Epidermal melanocyte (primary cell): ENCODE results near the gene OTUD3.
"Not testable (repeated sequence)": the region's sequence is repeated elsewhere in the genome, so short reads cannot be mapped to it uniquely, and the experiment has no call there.

Source experiments
- DNase-seq: peaks from one replicate; pipeline ENCODE4 v3.0.0; 2011; ENCODE audit warnings: low spot score; ENCODE audit not compliant: insufficient read length

Gene OTUD3

DNA sequence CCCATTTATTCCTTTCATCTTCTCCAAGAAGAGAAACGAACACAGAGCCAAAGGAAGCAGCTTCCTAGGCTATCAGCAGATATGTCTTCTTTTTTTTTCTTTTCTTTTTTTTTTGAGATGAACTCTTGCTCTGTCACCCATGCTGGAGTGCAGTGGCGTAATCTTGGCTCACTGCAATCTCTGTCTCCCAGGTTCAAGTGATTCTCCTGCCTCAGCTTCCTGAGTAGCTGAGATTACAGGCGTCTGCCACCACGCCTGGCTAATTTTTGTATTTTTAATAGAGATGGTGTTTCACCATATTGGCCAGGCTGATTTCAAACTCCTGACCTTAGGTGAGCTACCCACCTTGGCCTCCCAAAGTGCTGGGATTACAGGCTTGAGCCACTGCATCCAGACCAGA is 13.6 kb upstream of the OTUD3 start:
- DNase-seq = not testable (repeated sequence)

DNA sequence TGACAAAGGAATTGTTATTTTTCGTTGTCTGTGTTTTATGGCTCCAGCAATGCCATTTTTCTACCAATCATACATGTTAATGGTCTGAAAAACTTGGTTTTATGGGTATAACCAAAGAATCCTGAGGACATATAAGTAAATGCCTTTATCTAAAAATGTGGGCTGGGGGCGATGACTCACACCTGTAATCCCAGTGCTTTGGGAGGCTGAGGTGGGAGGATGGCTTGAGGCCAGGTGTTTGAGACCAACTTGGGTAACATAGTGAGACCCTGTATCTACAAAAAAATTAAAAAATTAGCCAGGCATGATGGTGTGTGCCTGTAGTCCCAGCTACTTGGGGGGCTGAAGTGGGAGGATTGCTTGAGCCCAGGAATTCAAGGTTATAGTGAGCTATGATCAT is 12.7 kb upstream of the OTUD3 start:
- not testable (repeated sequence) for DNase-seq

DNA sequence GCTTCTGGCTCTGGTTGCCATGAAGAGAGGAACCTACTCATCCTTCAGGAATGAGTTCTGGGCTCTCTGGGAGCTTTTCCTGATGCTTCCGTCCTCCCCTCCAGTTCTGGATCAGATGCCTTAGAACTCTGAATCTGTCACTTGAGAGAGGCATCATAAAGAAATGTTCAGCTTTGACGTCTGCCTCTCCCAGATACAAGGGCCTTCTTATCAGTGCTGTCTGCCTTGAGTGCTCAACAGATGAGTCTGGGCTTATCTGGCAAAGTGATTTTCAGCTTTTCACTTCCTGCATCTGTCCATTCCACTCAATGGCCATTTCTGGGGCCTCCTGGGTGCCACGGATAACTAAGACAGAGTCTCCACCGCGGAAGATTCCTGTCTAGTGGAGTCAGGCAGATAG is 12.3 kb upstream of the OTUD3 start:
- DNase-seq = no peak

DNA sequence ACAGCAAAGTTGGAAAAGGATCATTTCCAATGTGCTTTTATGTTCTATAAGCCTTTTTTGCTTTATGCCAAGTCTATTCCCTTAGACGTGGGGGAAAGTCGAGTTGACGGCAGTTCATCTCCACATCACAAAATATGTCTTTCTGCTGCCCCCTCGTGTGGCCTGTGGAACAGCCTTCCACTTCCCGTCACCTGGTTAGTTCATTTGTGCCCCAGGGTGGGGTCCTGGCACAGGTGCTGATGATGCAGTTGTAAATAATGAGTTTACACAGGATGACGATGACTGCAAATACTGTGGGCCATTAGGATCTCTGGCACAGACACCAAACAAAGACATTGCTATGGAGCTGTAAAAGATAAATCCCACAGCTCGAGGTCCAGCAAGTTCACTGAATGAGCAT is 10.0 kb upstream of the OTUD3 start:
- no peak for DNase-seq

DNA sequence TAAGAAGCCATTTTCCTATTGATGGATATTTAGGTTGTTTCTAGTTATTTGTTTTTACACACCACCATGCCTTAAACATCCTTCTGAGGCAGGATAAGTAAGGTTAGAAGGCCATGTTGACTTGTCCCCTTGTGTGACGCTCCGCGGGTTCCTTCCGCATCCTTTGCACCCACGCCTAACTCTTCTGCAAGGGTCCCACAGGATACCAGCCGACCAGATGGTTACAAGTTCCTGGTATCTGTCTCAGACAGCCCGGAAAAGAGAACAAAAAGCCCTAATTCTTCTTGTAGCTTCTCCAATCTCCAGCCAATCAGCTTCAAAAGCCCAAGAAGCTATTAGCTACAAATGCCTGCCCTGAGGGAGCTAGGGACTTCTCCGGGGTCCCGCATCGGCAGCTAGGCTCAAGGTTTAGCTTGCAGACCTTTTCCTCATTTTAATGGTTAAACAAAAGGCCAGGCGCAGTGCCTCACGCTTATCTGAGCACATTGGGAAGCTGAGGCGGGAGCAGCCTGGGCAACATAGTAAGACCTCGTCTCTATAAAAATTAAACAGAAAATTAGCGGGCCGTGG is 4.9 kb upstream of the OTUD3 start:
- DNase-seq = no peak

DNA sequence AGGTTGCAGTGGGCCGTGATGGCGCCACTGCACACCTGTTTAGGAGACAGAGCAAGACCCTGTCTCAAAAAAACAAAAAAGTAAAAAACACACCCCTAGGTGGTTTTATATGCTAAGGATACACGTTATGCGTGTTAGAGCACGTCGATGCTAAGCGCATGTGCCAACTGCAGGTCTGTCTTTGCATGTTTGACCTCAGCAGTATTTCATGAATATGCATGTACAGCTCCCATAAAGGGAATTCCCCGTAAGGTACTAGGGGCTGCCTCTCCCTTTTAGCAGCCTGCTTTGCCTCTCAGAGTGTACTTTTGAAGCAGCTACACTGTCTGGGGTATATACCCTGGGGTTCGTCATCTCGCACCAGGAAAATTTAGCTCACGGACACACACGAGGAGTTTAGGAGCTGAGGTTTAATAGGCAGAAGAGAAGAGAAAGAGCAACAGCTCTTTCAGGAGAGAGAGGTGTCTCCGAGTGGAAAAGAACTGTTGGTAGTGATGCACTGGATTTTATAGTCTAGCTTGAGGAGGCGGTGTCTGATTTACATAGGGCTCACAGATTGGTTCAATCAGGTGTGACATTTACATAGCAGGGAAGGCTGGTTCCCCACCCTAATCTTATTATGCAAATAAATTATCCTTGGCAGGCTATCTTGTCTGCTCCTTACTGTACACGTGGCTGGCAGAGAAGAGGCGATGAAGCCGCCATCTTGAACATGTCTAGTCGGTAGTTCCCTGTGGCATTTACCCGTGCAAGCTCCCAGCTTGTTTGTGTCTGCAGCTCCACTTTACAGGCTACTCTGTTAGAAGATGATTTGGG is 4.2 kb upstream of the OTUD3 start:
- DNase-seq = no peak

DNA sequence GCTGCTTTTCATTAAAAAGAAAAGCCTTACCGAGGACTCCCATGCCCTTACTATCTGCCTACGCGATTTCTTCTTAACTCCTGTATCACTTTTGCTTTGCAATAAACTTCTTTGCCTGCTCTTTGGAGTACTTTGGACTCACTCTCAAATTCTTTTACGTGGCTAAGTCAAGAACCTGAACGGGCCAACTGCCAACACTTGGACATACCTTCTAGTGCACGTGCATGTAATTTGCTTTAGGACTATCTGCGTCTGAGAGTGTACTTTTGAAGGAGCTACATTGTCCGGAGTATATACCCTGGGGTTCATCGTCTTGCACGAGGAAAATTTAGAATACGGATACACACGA is 3.6 kb upstream of the OTUD3 start:
- DNase-seq = no peak

DNA sequence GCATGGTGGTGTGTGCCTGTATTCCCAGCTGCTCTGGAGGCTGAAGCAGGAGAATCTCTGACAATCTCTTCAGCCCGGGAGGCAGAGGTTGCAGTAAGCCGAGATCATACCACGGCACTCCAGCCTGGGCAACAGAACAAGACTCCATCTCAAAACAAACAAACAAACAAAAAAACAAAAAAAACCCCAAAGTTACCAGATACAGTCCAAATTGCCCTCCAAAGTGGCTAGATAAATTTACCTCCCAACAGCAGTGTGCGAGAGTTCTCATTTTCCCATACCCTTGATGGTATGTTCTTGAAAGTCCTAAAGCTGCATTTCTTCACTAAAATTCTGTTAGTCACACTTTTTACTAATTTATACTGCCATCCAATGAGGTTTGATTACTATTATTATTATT is 3.0 kb upstream of the OTUD3 start:
- no peak for DNase-seq

DNA sequence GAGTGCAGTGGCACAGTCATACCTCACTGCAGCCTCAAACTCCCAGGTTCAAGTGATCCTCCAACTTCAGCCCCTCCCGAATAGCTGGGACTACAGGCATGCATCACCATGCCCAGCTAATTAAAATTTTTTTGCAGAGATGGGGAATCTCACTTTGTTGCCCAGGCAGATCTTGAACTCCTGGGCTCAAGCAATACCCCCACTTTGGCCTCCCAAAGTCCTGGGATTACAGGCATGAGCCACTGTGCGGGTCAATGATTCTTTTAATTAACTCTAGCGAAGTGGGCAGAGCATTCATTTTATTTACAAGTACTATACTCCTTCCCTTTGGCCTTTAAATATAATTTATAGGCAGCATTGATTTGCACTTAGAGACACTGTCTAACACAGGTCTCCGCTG is 2.5 kb upstream of the OTUD3 start:
- no peak for DNase-seq

DNA sequence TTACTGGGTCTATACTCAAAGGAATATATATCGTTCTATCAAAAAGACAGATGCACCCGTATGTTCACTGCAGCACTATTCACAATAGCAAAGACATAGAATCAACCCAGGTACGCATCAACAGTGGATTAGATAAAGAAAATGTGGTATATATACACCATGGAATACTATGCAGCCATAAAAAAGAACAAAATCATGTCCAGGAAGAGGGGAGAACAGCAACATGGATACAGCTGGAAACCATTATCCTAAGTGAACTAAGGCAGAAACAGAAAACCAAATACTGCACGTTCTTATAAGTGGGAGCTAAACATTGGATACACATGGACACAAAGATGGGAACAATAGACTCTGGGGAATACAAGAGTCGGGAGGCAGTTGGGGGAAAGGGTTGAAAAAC is 1.4 kb upstream of the OTUD3 start:
- DNase-seq = not testable (repeated sequence)

DNA sequence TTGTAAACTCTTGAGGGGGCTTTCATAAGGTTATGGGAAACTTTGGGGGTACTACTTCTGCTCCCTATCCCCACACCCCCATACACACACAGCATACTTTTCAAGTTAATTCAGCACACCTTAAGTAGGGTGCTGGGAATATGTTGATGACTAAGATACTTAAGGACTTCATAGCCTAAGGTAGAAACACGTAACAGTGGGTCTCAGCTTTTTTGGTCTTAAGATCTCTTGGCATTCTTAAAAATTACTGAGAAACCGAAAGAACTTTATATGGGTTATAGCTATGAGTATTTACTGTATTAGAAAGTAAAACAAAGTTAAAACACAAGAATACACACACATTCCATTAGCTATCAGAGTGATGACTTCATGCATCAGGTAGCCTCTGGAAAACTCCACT is 2.1 kb downstream of the OTUD3 start:
- no peak for DNase-seq

DNA sequence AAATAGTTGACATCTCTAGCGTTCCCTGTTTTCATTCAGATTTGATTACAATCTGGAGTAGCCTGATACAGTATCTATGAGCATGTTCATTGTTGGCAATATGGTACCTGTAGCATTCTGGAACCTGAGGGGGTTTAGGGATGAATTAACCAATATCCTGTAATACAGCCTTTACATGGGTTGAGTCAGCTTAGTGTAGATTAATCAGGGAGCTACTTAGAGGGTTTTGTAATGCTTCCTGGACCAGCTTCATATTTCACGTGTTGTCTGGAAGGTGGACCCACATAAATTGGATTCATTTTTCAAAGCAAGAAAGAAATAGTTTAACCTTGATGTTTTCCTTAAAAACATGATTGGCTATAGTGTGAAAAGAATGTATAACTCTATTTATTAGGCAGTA is 3.6 kb downstream of the OTUD3 start:
- DNase-seq = no peak

DNA sequence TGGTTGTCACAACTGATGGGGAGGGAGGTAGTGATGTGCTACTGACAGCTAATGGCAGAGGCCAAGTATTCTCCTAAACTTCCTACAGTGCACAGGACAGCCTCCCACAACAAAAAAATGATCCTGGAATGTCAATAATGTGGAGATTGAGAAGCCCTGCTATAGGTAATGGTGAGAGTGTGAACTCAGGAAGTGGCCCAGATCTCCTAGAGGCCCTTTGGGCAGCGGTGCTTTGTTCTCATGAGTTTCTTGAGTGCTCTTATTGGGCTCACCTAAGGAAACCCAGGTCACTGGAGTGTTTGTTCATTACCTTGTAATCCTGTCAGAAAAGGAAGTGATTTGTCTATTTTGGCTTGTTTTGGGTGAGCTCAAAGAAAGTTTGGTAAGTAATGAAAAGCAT is 5.9 kb downstream of the OTUD3 start:
- DNase-seq = no peak

DNA sequence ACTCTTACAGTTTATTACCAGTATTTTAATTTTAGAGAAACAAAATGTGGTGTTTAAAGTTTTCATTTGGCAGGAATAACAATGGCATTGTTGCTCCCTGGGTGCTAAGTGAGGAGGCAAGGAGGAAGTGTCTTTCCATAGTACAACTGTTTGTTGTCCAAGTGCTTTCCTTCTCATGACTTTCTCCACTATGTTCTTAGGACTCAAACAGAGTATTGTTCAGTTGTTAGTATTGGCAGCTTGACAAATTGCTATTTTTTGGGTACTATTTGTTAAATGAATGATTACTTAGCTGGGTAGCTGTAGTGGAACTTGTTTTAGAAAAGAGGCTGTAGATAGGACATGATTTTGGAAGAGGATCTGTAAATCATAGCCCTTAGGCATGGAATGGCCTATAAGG is 7.5 kb downstream of the OTUD3 start:
- DNase-seq = no peak

DNA sequence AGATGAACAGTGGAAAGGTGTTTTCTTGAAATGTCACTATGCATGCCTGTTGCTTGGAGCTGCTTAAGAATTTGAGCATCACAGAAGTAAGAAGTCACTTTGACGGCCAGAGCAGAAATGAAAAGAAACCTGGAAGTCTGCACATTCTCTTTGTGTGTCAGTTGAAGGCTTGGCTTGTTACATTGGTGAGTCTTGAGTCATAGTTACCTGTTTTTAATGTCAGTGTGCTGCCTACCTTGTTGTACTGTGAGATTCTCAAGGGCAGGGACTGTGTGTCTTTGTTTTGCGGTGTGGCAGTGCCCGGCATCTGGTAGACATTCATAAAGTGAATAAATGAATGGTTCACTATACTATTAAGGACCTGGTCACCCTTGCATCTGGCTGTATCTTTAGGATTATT is 9.9 kb downstream of the OTUD3 start:
- no peak for DNase-seq

DNA sequence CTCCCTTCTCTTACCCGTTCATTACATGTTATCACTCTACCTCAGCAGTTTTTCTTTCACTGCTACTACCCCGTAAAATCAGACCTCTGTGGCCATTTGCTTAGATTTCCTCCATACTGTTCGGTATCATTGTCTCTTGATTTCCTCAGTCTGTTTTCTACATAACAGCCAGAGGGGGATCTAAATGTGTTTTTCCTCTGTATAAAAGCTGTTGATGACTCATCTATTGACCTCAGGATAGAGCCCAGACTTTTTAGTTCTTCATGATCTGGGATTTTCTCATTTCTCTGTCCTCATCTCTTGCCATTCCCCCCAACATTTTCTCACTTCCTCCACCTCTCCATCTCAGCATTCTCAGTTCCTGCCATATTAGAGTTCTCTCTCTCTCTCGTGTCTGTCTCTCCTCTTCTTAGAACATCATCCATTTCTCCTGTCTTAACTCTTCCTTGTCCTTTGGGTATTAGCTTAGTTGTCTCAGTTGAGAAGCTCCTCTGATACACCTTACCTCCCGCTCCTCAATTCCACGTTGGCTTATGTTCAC is 10.5 kb downstream of the OTUD3 start:
- no peak for DNase-seq

DNA sequence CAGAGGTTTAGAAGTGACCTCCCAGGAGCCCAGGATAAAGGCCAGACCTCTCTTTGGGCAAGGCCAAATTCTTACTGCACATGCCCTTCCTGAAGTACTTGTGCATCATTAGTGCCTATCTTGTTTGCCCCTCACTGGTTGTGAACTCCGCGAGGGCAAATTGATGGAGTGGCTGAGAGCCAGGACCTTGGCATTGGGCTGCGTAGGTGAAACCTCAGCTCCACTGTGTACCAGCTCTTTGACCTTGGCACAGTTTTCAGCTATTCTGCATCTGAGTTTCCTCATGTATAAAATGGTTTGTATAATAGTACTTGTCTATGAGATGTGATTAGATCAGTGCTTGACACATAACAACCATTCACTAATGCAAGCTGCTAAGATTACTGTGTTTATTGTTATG is 11.5 kb downstream of the OTUD3 start:
- no peak for DNase-seq

DNA sequence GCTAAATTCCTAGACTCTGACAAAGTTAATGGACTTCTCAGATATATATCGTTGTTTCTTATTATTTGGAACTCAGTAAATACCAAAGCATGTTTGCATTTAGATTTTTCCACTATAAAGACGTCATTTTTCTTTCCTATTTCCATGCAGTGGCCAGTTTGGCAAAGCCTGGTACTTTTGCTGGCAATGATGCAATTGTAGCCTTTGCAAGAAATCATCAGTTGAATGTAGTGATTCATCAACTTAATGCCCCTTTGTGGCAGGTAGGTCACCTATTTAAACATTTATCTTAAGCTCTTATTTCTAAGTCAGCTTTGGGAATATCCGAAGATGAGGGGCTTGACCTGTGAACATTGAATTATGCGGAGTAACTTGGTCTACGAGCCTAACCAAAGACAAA is 12.0 kb downstream of the OTUD3 start:
- no peak for DNase-seq

DNA sequence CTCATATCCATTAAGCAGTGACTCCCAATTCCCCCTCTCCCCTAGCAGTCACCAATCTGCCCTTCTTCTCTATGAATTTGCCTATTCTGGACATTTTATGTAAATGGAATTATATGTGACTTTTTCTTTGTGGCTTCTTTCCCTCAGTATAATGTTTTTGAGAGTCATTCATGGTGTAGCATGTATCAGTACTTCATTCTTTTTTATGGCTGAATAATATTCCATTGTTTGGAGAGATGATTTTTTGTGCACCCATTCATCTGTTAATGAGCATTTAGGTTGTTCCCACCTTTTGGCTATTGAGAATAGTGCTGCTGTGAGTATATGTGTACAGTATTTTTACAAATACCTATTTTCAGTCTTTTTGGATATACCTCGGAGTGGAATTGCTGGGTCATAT is 19.5 kb downstream of the OTUD3 start:
- no peak for DNase-seq

DNA sequence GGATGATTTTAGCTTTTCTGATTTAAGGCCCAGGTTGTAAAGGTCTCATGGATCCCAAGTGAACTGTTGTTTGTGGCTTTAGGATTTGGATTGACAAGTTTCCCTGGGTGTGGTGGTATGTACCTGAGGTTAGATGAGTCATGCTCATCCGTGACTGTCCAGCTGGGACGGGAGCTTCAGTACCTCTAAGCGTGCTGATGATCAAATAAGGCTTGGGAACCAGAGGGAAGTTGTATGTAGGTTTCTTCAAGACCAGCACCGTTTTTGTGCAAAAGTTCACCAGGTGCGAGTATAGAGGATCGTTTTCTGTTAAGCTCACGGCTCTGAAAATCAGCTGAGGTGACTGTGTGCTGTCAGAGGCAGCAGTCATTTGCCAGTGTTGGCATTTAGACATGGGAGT is 21.4 kb downstream of the OTUD3 start:
- no peak for DNase-seq

DNA sequence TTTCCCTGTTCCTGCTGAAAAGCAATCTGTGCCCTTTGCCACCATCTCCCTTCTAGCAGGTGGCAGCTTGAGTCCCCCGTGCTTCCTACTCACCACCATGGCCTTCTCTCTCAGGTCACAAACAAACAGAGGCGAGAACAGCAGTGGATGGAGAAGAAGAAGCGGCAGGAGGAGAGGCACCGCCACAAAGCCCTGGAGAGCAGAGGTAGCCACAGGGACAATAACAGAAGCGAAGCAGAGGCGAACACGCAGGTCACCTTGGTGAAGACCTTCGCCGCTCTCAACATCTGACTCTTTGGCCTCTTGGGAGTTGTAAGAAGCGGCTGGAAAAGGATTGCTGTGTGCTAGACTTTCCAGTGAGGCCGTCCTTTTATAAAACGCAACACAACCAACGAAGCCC is 25.3 kb downstream of the OTUD3 start:
- no peak for DNase-seq

DNA sequence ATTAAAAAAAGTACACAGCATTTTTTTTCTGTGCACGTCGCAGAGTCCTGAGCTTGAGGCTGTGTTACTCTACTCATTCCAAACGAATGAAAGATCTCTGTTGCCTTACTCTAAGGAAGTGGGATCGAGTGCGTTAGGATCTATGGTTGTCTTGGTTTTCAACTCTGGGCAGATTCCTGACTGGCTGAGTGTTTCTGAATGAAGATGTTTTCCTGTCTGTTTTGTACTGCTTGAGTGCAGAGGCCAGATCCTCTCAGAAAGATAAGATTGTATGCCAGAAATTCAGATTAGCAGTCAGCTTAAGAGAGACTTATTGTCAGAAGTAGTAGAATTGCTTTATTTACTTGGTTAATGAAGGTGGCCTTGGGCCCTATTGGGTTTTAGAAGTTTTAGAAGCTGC is 27.2 kb downstream of the OTUD3 start:
- DNase-seq = no peak

DNA sequence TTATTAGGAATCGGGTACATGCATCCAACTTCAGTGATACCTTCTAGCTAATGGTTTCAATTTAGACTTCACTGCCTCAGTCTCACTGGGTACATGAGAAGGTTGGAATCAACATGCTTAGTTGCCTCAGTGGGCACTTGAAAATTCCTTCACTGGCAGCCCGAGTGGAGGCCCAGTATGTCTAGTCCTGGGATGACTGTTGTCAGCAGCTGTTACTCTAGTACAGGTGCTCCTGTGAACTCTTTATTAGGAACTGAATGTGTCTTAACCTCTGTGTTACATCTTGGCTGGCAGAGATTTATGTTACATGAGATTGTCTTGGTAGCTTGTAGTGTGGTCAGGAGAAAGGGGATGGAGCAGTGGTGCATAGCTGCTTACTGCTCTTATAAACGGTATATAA is 27.8 kb downstream of the OTUD3 start:
- DNase-seq = no peak
